HG02938 (cell line): Measurements from ENCODE around the gene DDX54.
"Not testable (repeated sequence)": the region's sequence is repeated elsewhere in the genome, so short reads cannot be mapped to it uniquely, and the experiment has no call there.

ENCODE experiments used
- ATAC-seq: cut with Tn5 transposase; IDR thresholded peaks from one replicate; pipeline ENCODE4 v1.9.1; 2021; ENCODE audit warnings: mild to moderate bottlenecking, moderate library complexity; ENCODE audit not compliant: unreplicated experiment

The DDX54 gene

DNA sequence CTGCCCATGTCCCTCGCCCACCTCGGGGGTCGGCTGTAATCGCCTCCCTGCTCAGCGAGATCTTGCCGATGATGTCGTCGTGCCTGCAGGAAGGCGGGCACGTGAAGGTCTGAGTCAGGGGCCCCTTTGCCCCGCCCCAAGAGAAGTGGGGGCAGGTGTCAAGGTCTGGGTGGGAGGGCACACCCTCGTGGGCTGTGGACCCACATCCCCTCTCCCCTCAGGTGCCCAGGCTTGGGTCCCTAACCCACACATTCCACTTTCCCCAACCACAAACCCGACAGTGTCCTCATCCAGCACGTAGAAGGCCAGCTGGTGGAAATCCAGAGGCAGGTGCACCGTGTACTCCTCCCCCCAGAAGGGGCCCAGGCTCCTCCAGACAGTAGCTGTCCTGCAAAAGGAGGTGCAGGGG lies 57.5 kb downstream of the DDX54 start:
- no peak for ATAC-seq

DNA sequence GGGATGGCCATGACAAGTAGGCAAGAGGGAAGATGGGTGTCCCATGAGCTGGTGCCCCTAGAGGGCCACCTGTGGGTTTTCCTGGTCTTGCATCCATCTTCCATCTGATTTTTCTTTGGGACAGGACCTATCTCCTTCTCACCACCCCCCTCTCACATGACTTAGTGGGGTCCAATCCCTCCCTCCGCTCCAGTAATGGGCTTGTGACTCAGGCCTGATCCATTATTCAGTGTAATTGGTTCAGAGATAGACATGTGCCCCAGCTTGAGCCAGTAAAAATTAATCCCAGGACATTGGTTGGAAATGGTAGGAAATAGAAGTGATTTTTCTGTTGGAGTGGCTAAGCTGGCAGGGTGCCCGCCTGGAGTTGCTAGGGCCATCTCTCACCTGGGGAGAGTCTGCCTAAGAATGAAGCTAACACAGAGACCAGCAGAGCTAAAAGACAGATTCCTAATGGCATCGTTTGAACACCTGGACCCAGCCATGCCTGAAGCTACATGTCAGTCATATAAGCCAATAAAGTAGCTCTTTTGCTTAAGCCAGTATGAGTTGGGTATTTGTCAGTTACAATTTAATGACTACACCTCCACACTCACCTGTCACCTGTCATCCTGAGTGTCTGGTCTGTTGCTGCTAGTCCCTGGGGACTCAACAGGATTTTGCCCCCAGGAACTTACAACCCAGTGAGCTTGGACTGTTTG lies 64.5 kb downstream of the DDX54 start:
- ATAC-seq, result no peak

DNA sequence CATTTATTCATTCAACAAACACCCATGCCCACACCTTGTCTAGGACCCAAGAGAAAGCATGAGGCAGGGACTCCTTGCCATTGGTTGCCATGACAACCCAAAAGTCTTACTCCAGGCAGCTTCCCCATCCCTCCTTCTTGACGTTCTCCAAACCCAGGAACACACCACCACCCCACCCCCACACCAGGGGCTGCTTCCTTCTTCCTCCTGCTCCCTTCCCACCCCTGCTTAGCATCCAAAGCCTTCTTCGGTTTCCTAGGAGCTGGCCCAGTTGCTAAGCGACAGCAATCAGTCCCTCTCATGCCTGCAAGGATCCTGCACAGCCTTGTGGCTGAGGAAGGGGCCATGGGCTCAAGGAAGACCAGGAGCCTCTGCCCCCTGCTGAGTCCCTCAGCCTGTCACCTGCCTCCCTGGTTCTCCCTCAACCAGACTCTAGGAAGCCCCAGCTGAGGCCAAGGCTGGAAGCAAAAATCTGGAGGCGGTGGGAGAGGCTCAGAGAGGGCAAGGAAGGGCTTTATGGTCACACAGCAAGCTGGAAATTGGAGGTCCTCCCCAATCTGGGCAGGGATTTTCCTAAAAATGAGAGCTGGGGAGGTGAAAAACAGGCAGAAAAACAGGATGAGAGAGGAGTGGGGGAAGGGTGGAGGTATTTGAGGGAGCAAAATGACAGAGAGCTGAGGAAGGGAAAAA lies 65.2 kb downstream of the DDX54 start:
- no peak for ATAC-seq

DNA sequence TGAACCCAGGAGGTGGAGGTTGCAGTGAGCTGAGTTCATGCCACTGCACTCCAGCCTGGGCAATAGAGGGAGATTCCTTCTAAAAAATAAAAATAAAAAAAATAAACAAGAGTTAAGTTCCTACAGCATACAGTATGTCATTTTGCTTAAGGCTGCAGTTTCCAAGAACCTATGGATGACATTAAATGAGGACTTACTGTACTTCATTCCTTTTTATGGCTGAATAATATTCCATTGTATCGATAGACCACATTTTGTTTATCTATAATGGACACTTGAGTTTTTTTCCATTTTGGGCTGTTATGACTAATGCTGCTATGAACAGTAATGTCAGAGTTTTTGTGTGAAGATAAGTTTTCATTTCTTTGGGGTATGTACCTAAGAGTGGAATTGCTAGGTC lies 67.1 kb downstream of the DDX54 start:
- ATAC-seq, result no peak

DNA sequence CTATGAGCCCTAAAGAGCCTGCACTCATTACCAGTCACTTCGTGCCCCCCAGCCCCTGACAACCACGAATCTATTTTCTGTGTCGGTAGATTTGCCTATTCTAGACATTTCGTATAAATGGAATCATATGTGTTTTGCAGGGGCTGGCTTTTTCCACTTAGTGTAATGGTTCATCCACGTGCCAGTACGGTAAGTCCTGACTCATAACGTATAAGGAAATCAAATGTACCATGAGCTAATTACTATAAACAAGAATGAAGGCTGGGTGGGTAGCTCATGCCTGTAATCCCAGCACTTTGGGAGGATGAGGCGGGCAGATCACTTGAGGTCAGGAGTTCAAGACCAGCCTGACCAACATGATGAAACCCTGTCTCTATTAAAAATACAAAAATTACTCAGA lies 67.6 kb downstream of the DDX54 start:
- not testable (repeated sequence) for ATAC-seq

DNA sequence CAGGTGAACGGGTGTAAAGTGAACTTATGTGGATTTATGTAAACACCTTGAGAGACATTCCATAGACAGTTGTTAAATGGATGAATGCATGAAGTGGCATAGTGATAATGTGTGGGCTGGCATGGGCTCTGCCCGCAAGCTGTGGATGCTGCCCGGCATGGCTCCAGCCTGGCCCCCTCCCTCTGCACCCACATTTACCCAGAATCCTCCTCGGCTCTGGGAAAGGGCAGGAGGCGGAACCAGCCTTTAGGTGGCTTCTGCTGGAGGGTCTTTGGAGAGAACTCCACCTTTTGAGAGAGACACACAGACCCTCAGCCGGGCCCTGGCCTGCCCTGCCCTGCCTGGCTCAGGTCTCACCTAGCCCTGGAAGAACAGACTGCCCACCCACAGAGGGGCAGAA lies 68.4 kb downstream of the DDX54 start:
- ATAC-seq, result no peak

DNA sequence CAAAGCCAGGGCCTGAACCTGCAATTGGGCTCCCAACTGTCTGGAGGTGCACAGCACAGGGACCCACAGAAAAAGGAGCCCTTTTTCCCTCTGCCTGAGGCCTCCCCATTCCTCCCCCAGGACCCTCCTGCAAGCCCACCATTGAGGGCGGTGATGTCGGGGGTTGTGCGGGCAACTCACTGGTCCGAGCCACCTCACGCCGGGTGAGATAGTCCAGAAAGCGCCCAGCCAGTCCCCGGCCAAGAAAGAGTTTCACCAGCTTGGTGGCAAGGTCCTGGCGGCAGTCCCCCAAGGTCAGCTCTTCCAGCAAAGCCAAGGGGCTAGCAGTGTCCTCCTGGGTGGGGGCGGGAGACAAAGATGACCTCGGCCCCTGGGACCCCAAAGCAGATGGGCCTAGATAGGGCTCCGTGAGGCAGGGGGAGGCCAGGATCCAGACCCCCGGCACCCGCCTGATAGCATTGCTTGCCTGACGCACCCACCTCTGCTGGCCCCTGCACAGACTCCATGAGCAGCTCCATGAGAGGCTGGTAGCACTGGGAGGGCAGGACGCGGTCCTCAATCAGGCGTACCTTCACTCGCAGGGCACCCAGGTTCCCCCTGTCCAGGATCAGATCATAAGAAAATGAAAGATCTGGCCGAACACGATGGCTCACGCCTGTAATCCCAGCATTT lies 69.7 kb downstream of the DDX54 start:
- no peak for ATAC-seq

DNA sequence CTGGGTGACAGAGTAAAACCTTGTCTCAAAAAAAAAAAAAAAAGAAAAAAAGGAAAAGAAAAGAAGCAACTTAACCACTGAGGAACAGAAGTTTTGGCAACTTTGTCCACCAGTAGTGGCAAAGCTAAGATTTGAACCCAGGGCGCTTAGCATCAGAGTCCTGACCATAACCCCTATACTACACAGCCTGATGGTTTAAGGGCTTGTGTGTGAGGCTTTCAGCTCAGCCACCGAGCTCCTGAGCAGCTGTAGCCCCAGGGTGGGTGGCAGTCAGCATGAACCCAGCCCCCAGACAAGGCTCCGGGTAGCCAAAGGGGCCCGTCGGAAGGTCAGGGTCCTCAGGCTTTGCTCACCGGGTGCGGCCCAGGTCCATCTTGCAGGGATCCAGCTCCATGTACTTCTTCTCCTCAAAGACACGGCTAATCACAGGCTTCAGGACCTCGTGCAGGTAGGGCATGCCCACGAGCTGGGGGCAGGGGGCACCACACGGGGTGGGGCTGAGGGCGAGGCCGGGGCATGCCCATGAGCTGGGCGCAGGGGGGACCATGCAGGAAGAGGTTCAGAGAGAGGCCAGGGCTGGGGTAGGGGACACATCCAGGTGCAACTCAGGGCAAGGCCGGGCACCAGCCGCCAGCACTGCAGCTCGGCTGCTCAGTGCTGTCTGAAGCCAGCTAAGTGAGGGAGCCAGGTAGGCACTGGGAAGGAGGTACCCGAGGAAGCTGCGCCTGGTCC lies 70.7 kb downstream of the DDX54 start:
- no peak for ATAC-seq

DNA sequence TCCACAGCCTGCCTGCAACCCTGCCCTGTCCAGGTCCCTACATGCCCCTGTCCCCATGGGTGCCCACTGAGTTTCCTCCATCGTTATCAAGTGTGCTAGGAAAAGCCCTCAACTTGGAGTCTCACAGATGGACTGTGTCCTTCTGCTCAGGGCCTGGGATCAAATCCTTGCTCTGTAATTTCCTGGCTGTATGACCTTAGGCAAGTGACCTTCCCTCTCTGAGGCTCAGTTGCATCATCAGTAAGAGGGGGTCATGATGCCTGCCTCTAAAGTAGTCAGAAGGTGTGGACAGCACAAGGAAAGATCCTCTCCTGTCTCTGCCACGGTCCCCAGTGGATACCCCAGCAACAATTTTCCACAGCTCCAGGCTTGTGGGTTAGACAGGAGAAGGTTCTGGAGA lies 71.9 kb downstream of the DDX54 start:
- no peak for ATAC-seq

DNA sequence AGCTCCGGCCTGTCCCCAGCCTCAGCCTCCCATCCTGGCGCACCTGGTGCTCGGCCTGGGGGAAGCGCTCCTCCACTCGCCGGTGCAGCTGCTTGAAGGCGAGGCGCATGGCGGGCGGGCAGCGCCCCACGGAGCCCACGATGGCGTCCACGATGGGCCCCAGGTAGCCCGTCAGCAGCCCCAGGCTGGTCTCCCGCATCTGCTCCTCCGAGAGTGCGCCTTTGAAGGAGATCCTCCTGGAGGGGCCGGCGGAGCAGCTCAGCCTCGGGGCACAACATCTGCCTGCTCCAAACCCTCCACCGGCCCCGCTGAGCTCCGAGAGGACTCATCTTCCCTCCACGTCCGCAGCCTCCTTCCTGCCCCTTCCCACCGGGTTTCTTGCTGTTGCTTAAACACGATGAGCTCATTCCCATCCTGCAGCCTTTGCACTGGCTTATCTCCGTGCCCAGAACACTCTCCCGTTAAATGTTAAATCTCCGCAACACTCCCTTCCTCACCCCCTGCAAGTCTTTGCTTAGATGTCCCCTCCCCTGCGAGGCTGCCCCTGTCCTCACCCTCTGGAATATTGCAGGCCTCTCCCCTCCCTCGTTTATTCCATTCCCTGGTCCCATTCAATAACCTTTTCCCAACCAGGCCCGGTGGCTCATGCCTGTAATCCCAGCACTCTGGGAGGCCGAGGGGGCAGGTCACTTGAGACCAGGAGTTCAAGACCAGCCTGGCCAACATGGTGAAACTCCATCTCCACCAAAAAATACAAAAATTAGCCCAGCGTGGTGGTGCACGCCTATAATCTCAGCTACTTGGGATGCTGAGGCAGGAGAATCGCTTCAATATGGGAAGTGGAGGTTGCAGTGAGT lies 73.0 kb downstream of the DDX54 start:
- ATAC-seq, result no peak

DNA sequence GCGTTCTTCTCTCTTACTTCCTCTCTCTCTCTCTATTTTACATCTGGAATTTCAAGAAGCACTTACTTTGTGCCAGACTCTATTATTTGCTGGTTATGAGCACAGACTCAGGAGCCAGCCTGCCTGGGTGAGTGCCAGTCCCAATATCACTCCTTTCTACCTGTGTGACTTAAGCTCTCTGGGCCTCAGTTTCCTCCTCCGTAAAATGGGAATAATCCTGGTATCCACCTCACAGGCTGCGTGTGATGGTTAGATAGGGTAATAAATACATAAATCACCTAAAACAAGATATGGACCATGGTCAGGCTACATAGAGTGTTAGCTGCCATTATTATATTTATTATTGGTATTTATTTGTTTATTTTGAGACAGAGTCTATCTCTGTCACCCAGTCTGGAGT lies 74.0 kb downstream of the DDX54 start:
- ATAC-seq, result no peak

DNA sequence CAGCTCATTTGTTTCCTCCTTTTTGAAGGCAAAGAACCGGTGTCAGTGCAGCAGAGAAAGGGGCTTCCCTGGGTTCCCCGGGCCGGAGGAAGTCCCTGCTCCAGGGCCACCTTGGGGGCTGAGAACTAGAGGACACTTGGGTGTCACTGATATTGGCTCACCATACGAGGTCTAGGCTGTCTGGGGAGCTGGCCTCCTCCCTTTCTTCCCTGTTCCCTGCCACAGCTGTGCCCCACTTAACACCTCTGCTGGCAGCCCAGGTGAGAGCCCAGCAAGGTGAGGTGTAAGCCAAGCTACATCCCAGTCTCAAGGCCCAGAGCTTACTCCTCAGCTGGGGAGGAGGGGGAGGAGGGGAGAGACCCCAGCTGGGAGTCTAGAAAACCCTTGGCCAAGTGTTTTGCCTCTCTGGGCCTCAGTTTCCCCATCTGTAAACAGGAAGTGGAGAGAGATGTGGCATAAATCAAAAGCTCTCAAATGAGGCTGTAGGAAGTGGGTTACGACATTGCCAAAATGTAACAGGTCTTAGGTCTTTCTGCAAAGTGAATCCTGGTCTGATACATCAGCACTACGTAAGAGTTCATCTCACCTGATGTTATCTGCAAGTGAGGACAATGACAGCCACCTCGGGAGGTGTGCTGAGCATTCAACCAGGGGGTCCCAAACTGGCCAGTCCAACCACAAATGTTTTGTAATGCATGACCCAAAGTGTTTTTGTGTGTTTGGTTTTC lies 75.2 kb downstream of the DDX54 start:
- ATAC-seq, result no peak

DNA sequence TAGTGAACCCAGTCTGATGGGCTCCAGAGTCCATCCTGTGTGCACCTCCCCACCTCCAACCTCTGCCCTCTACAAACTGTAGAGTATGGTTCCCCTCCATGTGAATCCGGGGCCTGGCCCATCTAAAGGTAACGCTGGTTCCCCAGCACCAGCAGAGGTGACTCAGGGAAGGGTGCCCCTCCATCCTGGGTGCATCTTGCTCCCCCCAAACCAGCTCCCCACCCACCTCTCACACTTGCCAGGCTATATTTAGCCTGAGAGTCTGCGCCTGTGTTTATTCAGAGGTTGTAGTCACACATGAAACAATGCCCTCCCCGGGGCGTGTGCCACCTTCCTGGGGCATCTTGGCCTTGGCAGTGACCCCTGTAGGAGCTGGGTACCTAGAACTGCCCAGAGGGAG lies 75.9 kb downstream of the DDX54 start:
- no peak for ATAC-seq

DNA sequence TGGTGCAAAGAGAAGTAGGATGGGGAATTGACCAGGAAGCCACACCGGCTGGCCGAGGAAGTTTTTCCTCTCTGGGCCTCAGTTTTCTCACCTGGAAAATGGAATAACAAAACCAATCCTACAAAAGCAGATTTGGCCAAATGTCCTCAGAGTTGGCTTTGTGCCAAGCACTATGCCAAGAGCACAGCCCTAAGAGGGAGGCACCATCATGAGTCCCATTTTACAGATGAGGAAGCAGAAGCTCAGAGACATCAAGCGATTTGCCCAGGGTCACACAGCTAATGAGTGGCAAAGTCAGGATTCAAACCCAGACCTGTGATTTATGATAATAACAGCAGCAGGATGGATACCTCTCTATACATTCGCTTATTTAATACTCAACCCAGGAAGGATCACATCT lies 77.0 kb downstream of the DDX54 start:
- no peak for ATAC-seq
